BLaER1 (cell line): ENCODE measurements around the gene LPAR1.

Experiments used
- H3K27ac ChIP-seq: shearing (Covaris generic); formaldehyde crosslinking; 2 replicates; pipeline ENCODE4 v1.8.1; 2022
- H3K27me3 ChIP-seq: shearing (Covaris generic); formaldehyde crosslinking; 2 replicates; pipeline ENCODE4 v1.8.1; 2022
- H3K36me3 ChIP-seq: shearing (Covaris generic); formaldehyde crosslinking; 2 replicates; pipeline ENCODE4 v1.8.1; 2022
- H3K4me1 ChIP-seq: shearing (Covaris generic); formaldehyde crosslinking; 2 replicates; pipeline ENCODE4 v1.8.1; 2022
- H3K4me2 ChIP-seq: shearing (Covaris generic); formaldehyde crosslinking; 2 replicates; pipeline ENCODE4 v1.8.1; 2022
- H3K4me3 ChIP-seq: shearing (Covaris generic); formaldehyde crosslinking; 2 replicates; pipeline ENCODE4 v1.8.1; 2022
- H3K9ac ChIP-seq: shearing (Covaris generic); formaldehyde crosslinking; 2 replicates; pipeline ENCODE4 v1.8.1; 2022
- H3K9me3 ChIP-seq: shearing (Covaris generic); formaldehyde crosslinking; 2 replicates; pipeline ENCODE4 v1.8.1; 2022
- H4K20me1 ChIP-seq: shearing (Covaris generic); formaldehyde crosslinking; 2 replicates; pipeline ENCODE4 v1.8.1; 2022
- Cebpa-rat ChIP-seq: shearing (Covaris generic); IDR thresholded peaks from 2 replicates; pipeline ENCODE4 v1.8.1; 2022

The LPAR1 gene

DNA sequence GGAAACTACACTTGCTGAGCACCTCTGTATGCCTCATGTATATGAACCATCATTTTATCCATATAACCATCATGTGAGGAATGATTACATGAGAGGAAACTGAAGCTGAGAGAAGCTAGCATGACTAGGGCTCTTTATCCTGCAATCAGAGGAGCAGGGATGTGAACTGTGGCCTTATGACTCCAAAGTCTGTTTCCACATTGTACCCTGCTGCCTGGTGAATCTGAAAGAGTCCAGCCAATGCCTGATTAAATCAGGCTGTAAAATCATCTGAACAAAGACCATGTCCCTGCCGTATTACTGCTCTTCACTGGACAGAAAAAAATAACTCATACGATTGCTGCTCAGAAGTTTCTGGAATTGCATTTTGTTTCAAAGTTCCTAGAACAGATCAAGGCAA lies 67.0 kb downstream of the LPAR1 start:
- TF ChIP-seq Cebpa-rat: no peak
- no peaks in the 10 kb centered on the region for H4K20me1 ChIP-seq
- no peak overlapping the region for H3K4me3 ChIP-seq
- no peak overlapping the region for H3K4me2 ChIP-seq
- H3K27ac ChIP-seq: no peak overlapping the region
- H3K27me3 ChIP-seq: no peaks in the 10 kb centered on the region
- no peak overlapping the region for H3K9ac ChIP-seq
- no peaks in the 10 kb centered on the region for H3K4me1 ChIP-seq
- no peaks in the 10 kb centered on the region for H3K9me3 ChIP-seq
- no peaks in the 10 kb centered on the region for H3K36me3 ChIP-seq

DNA sequence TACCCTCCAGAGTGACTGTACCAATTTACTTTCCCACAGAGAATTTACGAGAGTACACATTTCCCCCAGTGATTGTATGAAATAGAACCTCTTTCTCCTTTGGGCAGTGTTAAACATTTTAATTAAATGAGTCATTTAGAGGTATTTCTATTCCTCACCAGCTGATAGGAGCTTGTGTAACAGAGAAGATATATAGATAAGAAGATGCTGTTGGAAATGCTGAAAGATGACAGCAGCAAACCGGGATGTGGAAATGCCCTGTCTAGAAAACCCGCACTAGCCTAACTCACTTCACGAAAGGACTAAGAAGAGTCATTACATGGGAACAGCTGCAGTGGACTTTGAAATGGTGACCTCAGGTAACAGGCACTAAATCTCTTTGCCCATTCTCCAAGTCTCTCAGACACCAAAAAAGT lies 68.3 kb downstream of the LPAR1 start:
- Histone ChIP-seq H3K4me1 (no peaks in the 10 kb centered on the region), H4K20me1 (no peaks in the 10 kb centered on the region), H3K4me3 (no peak overlapping the region), H3K27ac (no peak overlapping the region), H3K9me3 (no peaks in the 10 kb centered on the region), H3K4me2 (no peak overlapping the region), H3K9ac (no peak overlapping the region), H3K36me3 (no peaks in the 10 kb centered on the region), H3K27me3 (no peaks in the 10 kb centered on the region)
- TF ChIP-seq Cebpa-rat: no peak

DNA sequence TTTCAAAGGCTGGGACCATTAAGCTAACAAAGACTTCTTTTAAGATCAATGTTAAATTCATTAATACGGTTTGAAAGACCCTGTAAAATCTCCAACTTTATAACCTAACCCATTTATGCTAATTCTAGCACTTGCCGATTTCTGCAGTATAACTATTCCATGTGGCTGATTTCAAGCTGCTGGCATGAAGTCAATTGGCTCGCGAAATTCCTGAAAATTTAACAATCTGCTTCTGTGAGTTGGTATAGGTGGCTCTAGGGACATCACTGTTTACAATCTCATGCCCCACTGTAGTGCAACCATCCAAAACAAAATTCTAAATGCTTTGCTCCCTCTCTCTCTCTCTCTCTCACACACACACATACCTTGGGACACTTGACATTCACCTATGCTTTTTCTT lies 70.2 kb downstream of the LPAR1 start:
- H3K9ac ChIP-seq: no peak overlapping the region
- H4K20me1 ChIP-seq: no peaks in the 10 kb centered on the region
- no peaks in the 10 kb centered on the region for H3K36me3 ChIP-seq
- H3K27ac ChIP-seq: no peak overlapping the region
- TF ChIP-seq Cebpa-rat: no peak
- no peak overlapping the region for H3K4me2 ChIP-seq
- H3K9me3 ChIP-seq: no peaks in the 10 kb centered on the region
- no peak overlapping the region for H3K4me3 ChIP-seq
- no peaks in the 10 kb centered on the region for H3K4me1 ChIP-seq
- no peaks in the 10 kb centered on the region for H3K27me3 ChIP-seq

GRCh38 chr9:110967196-110967595 lies 71.1 kb downstream of the LPAR1 start:
- Histone ChIP-seq H3K27me3 (no peaks in the 10 kb centered on the region), H3K9ac (no peak overlapping the region), H3K4me2 (no peak overlapping the region)

DNA sequence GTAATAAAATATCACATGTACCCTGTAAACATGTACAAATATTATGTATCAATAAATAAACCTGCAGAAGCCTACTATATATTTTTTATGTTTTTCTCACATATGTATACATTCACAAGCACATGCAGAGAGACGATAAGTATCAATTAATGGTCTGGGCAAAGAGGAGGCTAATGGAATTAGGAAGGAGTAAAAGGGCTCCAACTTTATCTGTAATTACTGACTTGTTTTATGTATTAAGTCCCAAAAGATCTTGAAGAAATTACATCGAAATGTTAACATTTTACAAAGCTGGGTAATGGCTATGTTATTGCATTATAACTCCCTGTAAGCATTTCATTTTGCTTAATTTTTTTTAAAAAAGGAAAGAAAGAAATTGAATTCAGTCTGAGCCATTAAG lies 78.0 kb downstream of the LPAR1 start:
- TF ChIP-seq Cebpa-rat: no peak
- Histone ChIP-seq H3K36me3 (no peaks in the 10 kb centered on the region), H3K27me3 (no peaks in the 10 kb centered on the region), H3K9ac (no peak overlapping the region), H3K27ac (no peak overlapping the region), H3K4me1 (peaks cover 2% of the 10 kb centered on the region; the same call in 1 of the 2 replicates), H3K9me3 (peaks cover 6% of the 10 kb centered on the region), H4K20me1 (no peaks in the 10 kb centered on the region), H3K4me2 (no peak overlapping the region), H3K4me3 (no peak overlapping the region)

More at GRCh38 chr9:110967196-110967595, 71.1 kb downstream of the LPAR1 start:
- Histone ChIP-seq H3K36me3 (no peaks in the 10 kb centered on the region), H3K4me3 (no peak overlapping the region), H3K27ac (no peak overlapping the region), H3K9me3 (no peaks in the 10 kb centered on the region), H3K4me1 (no peaks in the 10 kb centered on the region), H4K20me1 (no peaks in the 10 kb centered on the region)
- TF ChIP-seq Cebpa-rat: no peak

GRCh38 chr9:110958847-110959246 lies 79.4 kb downstream of the LPAR1 start:
- no peak overlapping the region for H3K4me2 ChIP-seq
- H3K27me3 ChIP-seq: no peaks in the 10 kb centered on the region
- TF ChIP-seq Cebpa-rat: no peak
- no peak overlapping the region for H3K4me3 ChIP-seq
- H3K4me1 ChIP-seq: peaks cover 13% of the 10 kb centered on the region
- H3K36me3 ChIP-seq: no peaks in the 10 kb centered on the region
- H3K9me3 ChIP-seq: peaks cover 13% of the 10 kb centered on the region
- H4K20me1 ChIP-seq: no peaks in the 10 kb centered on the region
- H3K9ac ChIP-seq: no peak overlapping the region
- no peak overlapping the region for H3K27ac ChIP-seq

GRCh38 chr9:110954822-110955291 lies 83.4 kb downstream of the LPAR1 start:
- H3K4me2 ChIP-seq: peak overlapping the region; percentile 20; the same call in 1 of the 2 replicates

GRCh38 chr9:110952540-110952859 lies 85.8 kb downstream of the LPAR1 start:
- no peak overlapping the region for H3K27ac ChIP-seq

More at GRCh38 chr9:110954822-110955291, 83.4 kb downstream of the LPAR1 start:
- Histone ChIP-seq H3K4me1 (peaks cover 13% of the 10 kb centered on the region), H3K27me3 (no peaks in the 10 kb centered on the region), H3K36me3 (no peaks in the 10 kb centered on the region), H4K20me1 (no peaks in the 10 kb centered on the region), H3K9me3 (peaks cover 25% of the 10 kb centered on the region), H3K9ac (no peak overlapping the region), H3K27ac (no peak overlapping the region), H3K4me3 (no peak overlapping the region)
- no peak for TF ChIP-seq Cebpa-rat

DNA sequence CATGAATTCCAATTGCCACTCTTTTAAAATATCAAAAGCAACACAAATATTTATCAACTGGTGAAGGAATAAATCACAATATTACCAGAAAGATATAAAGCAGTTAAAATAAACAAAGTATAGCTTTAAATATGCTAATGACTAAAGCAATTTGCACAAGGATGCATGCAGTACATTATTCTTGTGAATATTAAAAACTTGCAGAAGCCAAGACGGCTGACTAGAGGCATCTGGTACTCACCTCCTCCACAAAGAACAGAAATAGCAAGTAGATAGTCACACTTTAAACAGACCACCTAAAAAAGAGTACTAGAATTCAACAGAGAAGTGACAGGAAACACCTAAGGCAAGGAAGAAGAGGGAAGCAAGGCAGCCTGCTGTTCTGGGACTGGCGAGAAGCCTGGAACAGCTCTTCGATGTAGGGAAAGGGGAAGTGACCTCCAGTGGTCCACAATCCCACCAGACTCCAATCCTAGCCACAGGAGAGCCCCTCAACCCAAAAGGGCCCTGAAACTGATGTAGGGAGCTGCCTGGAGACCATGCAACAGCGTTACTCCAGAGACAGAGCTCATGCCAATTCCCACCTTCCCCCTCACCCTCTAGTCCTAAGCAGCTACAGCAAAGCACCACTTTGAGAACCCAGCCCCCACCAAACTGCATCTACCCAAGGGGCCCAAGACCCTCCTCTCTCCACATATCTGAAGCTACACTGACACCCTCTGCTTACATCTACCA lies 86.3 kb downstream of the LPAR1 start:
- Histone ChIP-seq H3K9me3 (peaks cover 18% of the 10 kb centered on the region), H3K4me3 (no peak overlapping the region), H4K20me1 (no peaks in the 10 kb centered on the region), H3K9ac (no peak overlapping the region), H3K4me1 (peaks cover 13% of the 10 kb centered on the region), H3K36me3 (no peaks in the 10 kb centered on the region), H3K27ac (no peak overlapping the region), H3K27me3 (no peaks in the 10 kb centered on the region), H3K4me2 (no peak overlapping the region)
- TF ChIP-seq Cebpa-rat: no peak

More at GRCh38 chr9:110952540-110952859, 85.8 kb downstream of the LPAR1 start:
- H3K4me2 ChIP-seq: no peak overlapping the region
- peaks cover 13% of the 10 kb centered on the region for H3K4me1 ChIP-seq
- H3K9me3 ChIP-seq: peaks cover 18% of the 10 kb centered on the region
- H3K9ac ChIP-seq: no peak overlapping the region
- H3K4me3 ChIP-seq: no peak overlapping the region
- no peak for TF ChIP-seq Cebpa-rat
- H3K27me3 ChIP-seq: no peaks in the 10 kb centered on the region
- no peaks in the 10 kb centered on the region for H4K20me1 ChIP-seq
- no peaks in the 10 kb centered on the region for H3K36me3 ChIP-seq

GRCh38 chr9:110950041-110950645 lies 88.1 kb downstream of the LPAR1 start:
- peaks cover 18% of the 10 kb centered on the region for H3K9me3 ChIP-seq
- no peaks in the 10 kb centered on the region for H3K36me3 ChIP-seq
- no peak for TF ChIP-seq Cebpa-rat
- H3K4me3 ChIP-seq: no peak overlapping the region
- peaks cover 10% of the 10 kb centered on the region for H3K4me1 ChIP-seq
- no peaks in the 10 kb centered on the region for H4K20me1 ChIP-seq
- no peak overlapping the region for H3K27ac ChIP-seq
- no peaks in the 10 kb centered on the region for H3K27me3 ChIP-seq
- no peak overlapping the region for H3K9ac ChIP-seq
- no peak overlapping the region for H3K4me2 ChIP-seq
